SK-N-MC (cell line): Measurements from ENCODE around the gene GNPAT.

Experiments used
- EZH2 ChIP-seq: fragments of 200-600 bp; sonication (generic); IDR thresholded peaks from one replicate; pipeline ENCODE4 v1.6.1; 2017; ENCODE audit warnings: antibody characterized with exemption
- FOXP2 ChIP-seq: optimal IDR thresholded peaks from 2 replicates; pipeline ENCODE3; 2011; ENCODE audit warnings: mild to moderate bottlenecking, moderate library complexity; ENCODE audit not compliant: insufficient read depth; ENCODE audit errors: extremely low read length, control extremely low read depth
- POLR2AphosphoS5 ChIP-seq: IDR thresholded peaks from 2 replicates; pipeline ENCODE4 v1.6.1; 2012; ENCODE audit warnings: mild to moderate bottlenecking, low read depth, low read length, borderline replicate concordance

GRCh38 chr1:231199868-231200267 is 41.1 kb upstream of the GNPAT start:
- no peak for TF ChIP-seq EZH2
- no peak for TF ChIP-seq POLR2AphosphoS5
- TF ChIP-seq FOXP2, result no peak
